Astrocyte (in vitro differentiated cells and primary cell): ENCODE data around the gene CDKL2. TPM values are rescaled to one million over a fixed set of nuclear protein-coding genes. Genes with fewer than 3 reads are reported as not detected.

Experiments
- DNase-seq: peaks from one replicate; pipeline ENCODE4 v3.0.0-alpha.2; 2010; ENCODE audit warnings: low read depth
- FAIRE-seq: peaks from 2 replicates; lab custom pipeline; 2011; peaks lifted over from hg19 to GRCh38; lab: Jason Lieb, UNC
- H2AFZ ChIP-seq: 2 replicates; pipeline ENCODE4 v1.6.0; 2012; ENCODE audit warnings: low read depth, low read length, inconsistent platforms
- H3K27ac ChIP-seq: 2 replicates; pipeline ENCODE4 v1.5.1; 2011; ENCODE audit warnings: low read depth, low read length, inconsistent platforms
- H3K27me3 ChIP-seq: 2 replicates; pipeline ENCODE4 v1.6.0; 2011; ENCODE audit warnings: low read length, inconsistent platforms; ENCODE audit not compliant: insufficient read depth
- H3K36me3 ChIP-seq: 2 replicates; pipeline ENCODE4 v1.5.1; 2011; ENCODE audit warnings: low read length, inconsistent platforms; ENCODE audit not compliant: insufficient read depth
- H3K4me1 ChIP-seq: 2 replicates; pipeline ENCODE4 v1.5.1; 2011; ENCODE audit warnings: low read length, inconsistent platforms; ENCODE audit not compliant: insufficient read depth
- H3K4me2 ChIP-seq: 2 replicates; pipeline ENCODE4 v1.6.0; 2012; ENCODE audit warnings: low read length, inconsistent platforms
- H3K4me3 ChIP-seq: 2 replicates; pipeline ENCODE4 v1.5.1; 2011; ENCODE audit warnings: low read depth, mild to moderate bottlenecking, low read length, inconsistent platforms; ENCODE audit not compliant: insufficient read depth
- H3K79me2 ChIP-seq: 2 replicates; pipeline ENCODE4 v1.6.0; 2012; ENCODE audit warnings: mild to moderate bottlenecking, low read length, inconsistent platforms; ENCODE audit not compliant: insufficient read depth
- H3K9ac ChIP-seq: 2 replicates; pipeline ENCODE4 v1.6.0; 2012; ENCODE audit warnings: mild to moderate bottlenecking, low read length, inconsistent platforms
- H3K9me3 ChIP-seq: 2 replicates; pipeline ENCODE4 v1.5.1; 2012; ENCODE audit warnings: low read depth, mild to moderate bottlenecking, low read length, inconsistent platforms; ENCODE audit not compliant: insufficient read depth
- H4K20me1 ChIP-seq: 2 replicates; pipeline ENCODE4 v1.6.0; 2012; ENCODE audit warnings: low read length, inconsistent platforms; ENCODE audit not compliant: insufficient read depth
- H3K27ac Mint-ChIP-seq: one replicate; pipeline ENCODE4 v1.8.0; 2021; ENCODE audit warnings: mild to moderate bottlenecking, mixed read lengths; ENCODE audit not compliant: unreplicated experiment
- H3K27me3 Mint-ChIP-seq: one replicate; pipeline ENCODE4 v1.8.0; 2021; ENCODE audit warnings: low read depth, mixed read lengths; ENCODE audit not compliant: unreplicated experiment
- H3K36me3 Mint-ChIP-seq: one replicate; pipeline ENCODE4 v1.8.0; 2021; ENCODE audit warnings: low read depth, mixed read lengths; ENCODE audit not compliant: unreplicated experiment
- H3K4me1 Mint-ChIP-seq: one replicate; pipeline ENCODE4 v1.8.0; 2021; ENCODE audit warnings: low read depth, mixed read lengths; ENCODE audit not compliant: unreplicated experiment
- H3K4me3 Mint-ChIP-seq: one replicate; pipeline ENCODE4 v1.8.0; 2021; ENCODE audit warnings: mild to moderate bottlenecking, moderate library complexity, mixed read lengths; ENCODE audit not compliant: unreplicated experiment
- H3K9me3 Mint-ChIP-seq: one replicate; pipeline ENCODE4 v1.8.0; 2021; ENCODE audit warnings: mild to moderate bottlenecking, mixed read lengths; ENCODE audit not compliant: unreplicated experiment
- CTCF ChIP-seq: IDR thresholded peaks from 2 replicates; pipeline ENCODE4 v1.5.1; 2011; ENCODE audit warnings: low read depth, mild to moderate bottlenecking, inconsistent platforms, low read length, moderate library complexity; ENCODE audit not compliant: insufficient read depth
- EZH2 ChIP-seq: IDR thresholded peaks from 2 replicates; pipeline ENCODE4 v1.6.1; 2012; ENCODE audit warnings: mild to moderate bottlenecking, low read length, inconsistent platforms; ENCODE audit not compliant: insufficient read depth
- total RNA-seq: library from RNA; stranded (reverse); gene quantifications from 2 replicates; pipeline ENCODE4 v1.2.1, GENCODE V29; 2021

CDKL2 gene
- total RNA-seq, 1 donor from 2014 or later = 3.7 TPM

- Mint-ChIP-seq H3K27ac (peak overlapping the region; percentile 15), H3K4me1 (peaks cover 28% of the 10 kb centered on the region), H3K9me3 (no peaks in the 10 kb centered on the region), H3K27me3 (no peaks in the 10 kb centered on the region), H3K36me3 (peaks cover 5% of the 10 kb centered on the region), H3K4me3 (no peak overlapping the region)
- no peak for FAIRE-seq
- H3K27me3 ChIP-seq = no peaks in the 10 kb centered on the region
- H3K36me3 ChIP-seq = peaks cover 17% of the 10 kb centered on the region
- TF ChIP-seq CTCF (no peak), EZH2 (no peak)
- peaks cover 88% of the 10 kb centered on the region for H3K79me2 ChIP-seq
- peak; percentile 41 for DNase-seq
- no peak overlapping the region for H2AFZ ChIP-seq
- H3K9me3 ChIP-seq = no peaks in the 10 kb centered on the region
- H3K9ac ChIP-seq = no peak overlapping the region
- H3K4me1 ChIP-seq = peaks cover 2% of the 10 kb centered on the region
- no peak overlapping the region for H3K4me3 ChIP-seq
- H3K27ac ChIP-seq = peak overlapping the region; percentile 44
- no peak overlapping the region for H3K4me2 ChIP-seq
- peaks cover 48% of the 10 kb centered on the region for H4K20me1 ChIP-seq
Measured at GRCh38 chr4:75660491-75660890, 30.2 kb upstream of the CDKL2 start.

GRCh38 chr4:75659512-75660031 is 29.2 kb upstream of the CDKL2 start:
- Histone ChIP-seq H3K36me3 (peaks cover 26% of the 10 kb centered on the region), H2AFZ (no peak overlapping the region), H4K20me1 (peaks cover 39% of the 10 kb centered on the region), H3K9me3 (no peaks in the 10 kb centered on the region), H3K4me1 (peaks cover 2% of the 10 kb centered on the region), H3K4me2 (no peak overlapping the region), H3K9ac (no peak overlapping the region), H3K79me2 (peaks cover 82% of the 10 kb centered on the region), H3K27me3 (no peaks in the 10 kb centered on the region), H3K4me3 (no peak overlapping the region), H3K27ac (peak overlapping the region; percentile 3)
- H3K4me3 Mint-ChIP-seq = no peak overlapping the region
- peak overlapping the region; percentile 14 for H3K27ac Mint-ChIP-seq
- H3K9me3 Mint-ChIP-seq = no peaks in the 10 kb centered on the region
- no peaks in the 10 kb centered on the region for H3K27me3 Mint-ChIP-seq
- TF ChIP-seq EZH2 = no peak
- TF ChIP-seq CTCF = no peak
- H3K36me3 Mint-ChIP-seq = peaks cover 6% of the 10 kb centered on the region
- H3K4me1 Mint-ChIP-seq = peaks cover 27% of the 10 kb centered on the region
- DNase-seq (no peak), FAIRE-seq (no peak)

GRCh38 chr4:75658876-75659275 is 28.5 kb upstream of the CDKL2 start:
- peaks cover 79% of the 10 kb centered on the region for H3K79me2 ChIP-seq
- Mint-ChIP-seq H3K27ac (peak overlapping the region; percentile 19), H3K9me3 (no peaks in the 10 kb centered on the region), H3K27me3 (no peaks in the 10 kb centered on the region), H3K4me1 (peaks cover 30% of the 10 kb centered on the region), H3K36me3 (peaks cover 10% of the 10 kb centered on the region), H3K4me3 (no peak overlapping the region)
- peak; percentile 55 for DNase-seq
- no peak overlapping the region for H3K4me3 ChIP-seq
- H3K4me2 ChIP-seq = peak overlapping the region; percentile 12
- H3K9ac ChIP-seq = no peak overlapping the region
- H3K36me3 ChIP-seq = peaks cover 30% of the 10 kb centered on the region
- peaks cover 2% of the 10 kb centered on the region for H3K4me1 ChIP-seq
- H3K9me3 ChIP-seq = no peaks in the 10 kb centered on the region
- H2AFZ ChIP-seq = no peak overlapping the region
- H3K27ac ChIP-seq = peak overlapping the region; percentile 3
- H3K27me3 ChIP-seq = no peaks in the 10 kb centered on the region
- H4K20me1 ChIP-seq = peaks cover 39% of the 10 kb centered on the region
- FAIRE-seq = peak; percentile 29
- TF ChIP-seq CTCF = no peak
- no peak for TF ChIP-seq EZH2
